Memory B cell (primary cell): Measurements from ENCODE around the gene UFSP2.

Experiments
- ATAC-seq: fragments of 150-1000 bp; cut with Tn5 transposase; 2 replicates; pipeline ENCODE4 v1.10.0; 2021; ENCODE audit warnings: low read depth, mild to moderate bottlenecking, moderate library complexity
- DNase-seq, 2 donors: peaks; one replicate each; pipeline ENCODE4 v3.0.0; 2022; ENCODE audit warnings: low spot score in 2 of 2
- H3K27ac Mint-ChIP-seq: one replicate; pipeline ENCODE4 v1.8.0; 2022; ENCODE audit warnings: mild to moderate bottlenecking, moderate library complexity, mixed read lengths
- H3K27me3 Mint-ChIP-seq: one replicate; pipeline ENCODE4 v1.8.0; 2022; ENCODE audit warnings: mixed read lengths
- H3K36me3 Mint-ChIP-seq: one replicate; pipeline ENCODE4 v1.8.0; 2022; ENCODE audit warnings: mild to moderate bottlenecking, mixed read lengths
- H3K4me1 Mint-ChIP-seq: one replicate; pipeline ENCODE4 v1.8.0; 2022; ENCODE audit warnings: mixed read lengths
- H3K4me3 Mint-ChIP-seq: one replicate; pipeline ENCODE4 v1.8.0; 2022; ENCODE audit warnings: mild to moderate bottlenecking, moderate library complexity, mixed read lengths
- H3K9me3 Mint-ChIP-seq: one replicate; pipeline ENCODE4 v1.8.0; 2022; ENCODE audit warnings: mixed read lengths

Gene UFSP2

DNA sequence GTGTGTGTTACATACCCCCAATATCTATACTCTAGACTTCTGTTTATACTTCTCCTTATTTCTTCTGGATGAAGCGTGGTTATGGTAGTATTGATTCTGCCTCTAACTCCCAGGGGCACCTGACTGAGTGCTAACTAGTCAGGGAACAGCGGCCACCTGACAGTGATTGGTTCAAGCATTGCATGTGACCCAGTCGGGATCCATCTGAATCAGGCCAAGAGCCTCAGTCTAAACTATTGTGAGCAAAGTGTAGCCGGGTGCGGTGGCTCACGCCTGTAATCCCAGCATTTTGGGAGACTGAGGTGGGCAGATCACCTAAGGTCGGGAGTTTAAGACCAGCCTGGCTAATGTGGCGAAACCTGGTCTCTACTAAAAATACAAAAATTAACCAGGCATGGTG is 35.8 kb upstream of the UFSP2 start:
- Mint-ChIP-seq H3K27me3 (peaks cover 5% of the 10 kb centered on the region), H3K4me3 (no peak overlapping the region), H3K4me1 (no peaks in the 10 kb centered on the region), H3K9me3 (no peaks in the 10 kb centered on the region), H3K36me3 (no peaks in the 10 kb centered on the region), H3K27ac (no peak overlapping the region)
- DNase-seq (no peak), ATAC-seq (no peak)

DNA sequence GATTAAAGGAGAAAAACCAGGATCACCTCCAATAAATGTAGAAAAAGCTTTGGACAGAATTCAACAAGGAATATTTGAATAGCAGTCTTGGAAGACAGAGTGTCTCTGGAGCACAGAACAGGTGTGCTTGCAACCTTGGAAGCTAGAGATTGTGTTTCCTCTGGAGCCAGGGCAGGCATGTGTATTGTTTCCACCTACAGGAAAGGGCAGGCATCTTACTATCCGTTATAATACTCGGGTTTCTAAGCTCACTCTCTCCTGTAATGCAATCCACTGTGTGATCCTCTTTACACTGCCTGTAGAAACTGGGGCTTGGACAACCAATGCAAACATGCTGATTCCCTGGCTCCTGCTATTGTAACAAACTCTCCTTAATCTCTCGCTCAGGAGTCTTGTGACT is 31.4 kb upstream of the UFSP2 start:
- Mint-ChIP-seq H3K9me3 (no peaks in the 10 kb centered on the region), H3K27ac (no peak overlapping the region), H3K36me3 (no peaks in the 10 kb centered on the region), H3K4me1 (no peaks in the 10 kb centered on the region), H3K4me3 (no peak overlapping the region), H3K27me3 (peaks cover 6% of the 10 kb centered on the region)
- DNase-seq (no peak), ATAC-seq (no peak)

DNA sequence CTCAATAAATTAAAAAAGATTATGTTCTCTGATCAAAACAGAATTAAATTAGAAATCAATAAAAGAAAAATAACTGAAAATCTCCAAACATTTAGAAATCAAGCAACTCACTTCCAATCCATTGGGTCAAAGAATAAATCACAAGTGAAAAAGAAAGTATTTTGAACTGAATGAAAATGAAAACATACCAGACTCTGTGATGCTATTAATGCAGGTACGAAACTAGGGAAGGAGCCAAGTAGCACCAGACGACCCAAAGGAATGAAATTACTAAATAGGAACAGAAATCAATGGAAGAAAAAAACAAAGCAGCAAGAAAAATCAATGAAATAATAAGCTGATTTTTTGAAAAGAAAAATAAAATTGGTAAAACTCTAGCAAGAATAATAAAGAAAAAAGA is 30.4 kb upstream of the UFSP2 start:
- no peak overlapping the region for H3K4me3 Mint-ChIP-seq
- no peaks in the 10 kb centered on the region for H3K9me3 Mint-ChIP-seq
- peaks cover 3% of the 10 kb centered on the region for H3K27me3 Mint-ChIP-seq
- ATAC-seq (no peak), DNase-seq (no peak)
- no peaks in the 10 kb centered on the region for H3K36me3 Mint-ChIP-seq
- no peak overlapping the region for H3K27ac Mint-ChIP-seq
- H3K4me1 Mint-ChIP-seq, result no peaks in the 10 kb centered on the region

DNA sequence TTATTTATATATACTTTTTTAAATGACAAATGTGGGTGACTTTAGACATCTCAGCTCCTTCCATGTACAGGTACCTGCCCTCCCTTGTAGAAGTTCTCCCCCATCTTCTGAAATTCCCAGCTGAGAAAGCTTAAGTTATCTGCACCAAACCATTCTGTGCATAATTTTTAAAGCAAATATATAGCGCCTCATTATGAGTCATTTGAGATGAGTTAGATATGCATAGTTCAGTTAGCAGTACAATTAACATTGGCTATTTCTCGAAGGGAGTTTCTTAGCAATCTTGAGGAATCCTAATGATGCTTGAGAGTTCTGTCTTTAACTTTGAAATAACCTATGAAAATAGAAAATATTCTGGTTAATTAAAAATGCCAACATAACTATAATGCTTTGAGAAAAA is 19.4 kb upstream of the UFSP2 start:
- no peaks in the 10 kb centered on the region for H3K36me3 Mint-ChIP-seq
- H3K4me3 Mint-ChIP-seq, result no peak overlapping the region
- ATAC-seq (no peak), DNase-seq (no peak)
- H3K9me3 Mint-ChIP-seq, result no peaks in the 10 kb centered on the region
- H3K4me1 Mint-ChIP-seq, result no peaks in the 10 kb centered on the region
- no peak overlapping the region for H3K27ac Mint-ChIP-seq
- peaks cover 6% of the 10 kb centered on the region for H3K27me3 Mint-ChIP-seq

DNA sequence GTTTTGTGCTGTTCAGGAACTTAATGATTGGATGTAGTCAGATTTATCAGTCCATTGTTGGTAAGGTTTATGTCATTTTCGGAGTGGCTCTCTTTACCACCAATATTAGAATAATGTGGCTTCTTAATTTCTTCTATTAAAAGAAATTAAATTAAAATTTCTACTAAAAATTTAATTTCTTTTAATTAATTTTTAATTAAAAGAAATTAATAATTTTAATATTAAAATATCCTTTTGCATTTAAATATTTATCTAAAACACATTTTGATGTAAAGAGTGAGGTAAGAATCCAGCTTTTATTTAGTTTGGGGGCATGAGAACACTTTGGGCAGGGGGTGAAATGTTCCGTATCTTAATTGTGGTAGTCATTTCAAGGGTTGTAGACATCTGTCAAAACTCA is 15.7 kb upstream of the UFSP2 start:
- Mint-ChIP-seq H3K4me1 (no peaks in the 10 kb centered on the region), H3K4me3 (no peak overlapping the region), H3K27ac (no peak overlapping the region), H3K9me3 (no peaks in the 10 kb centered on the region), H3K27me3 (peaks cover 4% of the 10 kb centered on the region), H3K36me3 (no peaks in the 10 kb centered on the region)
- DNase-seq (no peak), ATAC-seq (no peak)

DNA sequence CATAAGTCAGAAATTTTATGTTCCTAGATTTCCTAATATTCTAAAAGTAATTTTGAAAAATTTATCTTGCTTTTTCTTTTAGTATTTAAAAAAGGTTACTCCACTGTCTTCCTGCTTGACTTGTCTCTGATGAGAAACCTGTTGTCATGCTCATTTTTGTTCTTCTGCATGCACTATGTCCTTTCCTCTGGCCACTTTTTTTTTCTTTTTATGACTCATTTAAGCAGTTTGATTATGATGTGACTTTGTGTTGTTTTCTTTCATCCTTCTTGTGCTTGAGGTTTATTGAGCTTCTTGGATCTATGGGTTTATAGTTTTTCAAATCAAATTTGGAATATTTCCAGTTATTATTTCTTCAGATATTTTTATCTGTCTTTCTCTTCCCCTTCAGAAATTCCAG is 12.0 kb upstream of the UFSP2 start:
- Mint-ChIP-seq H3K27me3 (peaks cover under 1% of the 10 kb centered on the region), H3K9me3 (no peaks in the 10 kb centered on the region), H3K27ac (no peak overlapping the region), H3K4me1 (no peaks in the 10 kb centered on the region), H3K36me3 (no peaks in the 10 kb centered on the region), H3K4me3 (no peak overlapping the region)
- ATAC-seq (no peak), DNase-seq (no peak)

DNA sequence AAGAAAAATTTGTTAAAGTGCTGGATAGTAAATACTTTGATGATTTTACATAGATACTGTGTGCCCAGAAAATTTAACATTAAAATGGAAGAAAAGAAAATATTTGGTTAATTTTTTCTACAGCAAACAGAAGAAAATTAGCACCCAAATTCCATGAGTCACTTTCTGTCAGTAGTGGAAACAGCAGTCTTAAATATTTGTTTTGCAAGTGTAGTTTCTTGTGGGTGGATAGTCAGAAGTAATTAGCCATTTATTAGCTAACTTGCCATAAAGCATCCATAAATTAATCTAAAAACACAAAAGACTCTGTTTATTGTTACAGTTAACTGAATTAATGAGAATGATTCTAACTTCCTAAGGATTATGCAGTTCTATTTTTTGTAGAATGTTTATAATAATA is 9.7 kb upstream of the UFSP2 start:
- Mint-ChIP-seq H3K9me3 (no peaks in the 10 kb centered on the region), H3K36me3 (no peaks in the 10 kb centered on the region), H3K27ac (no peak overlapping the region), H3K4me1 (no peaks in the 10 kb centered on the region), H3K27me3 (peaks cover 1% of the 10 kb centered on the region), H3K4me3 (no peak overlapping the region)
- ATAC-seq, result no peak
- DNase-seq, result no peak

DNA sequence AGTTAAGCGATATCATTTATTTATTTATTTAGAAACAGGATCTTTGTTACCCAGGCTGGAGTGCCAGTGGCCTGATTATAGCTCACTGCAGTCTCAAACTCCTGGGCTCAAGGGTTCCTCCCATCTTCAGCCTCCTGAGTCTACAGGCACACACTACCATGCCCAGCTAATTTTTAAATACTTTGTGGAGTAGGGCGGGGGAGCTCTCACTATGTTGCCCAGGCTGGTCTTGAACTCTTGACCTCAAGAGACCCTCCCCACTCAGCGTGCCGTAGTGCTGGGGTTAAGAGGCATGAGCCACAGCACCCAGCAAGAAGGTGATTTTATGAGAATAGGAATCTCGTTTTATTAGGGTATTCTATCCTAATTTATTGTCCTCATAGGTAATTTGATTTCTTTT is 3.9 kb upstream of the UFSP2 start:
- no peak overlapping the region for H3K4me3 Mint-ChIP-seq
- peaks cover 9% of the 10 kb centered on the region for H3K4me1 Mint-ChIP-seq
- H3K9me3 Mint-ChIP-seq, result no peaks in the 10 kb centered on the region
- peaks cover 4% of the 10 kb centered on the region for H3K27me3 Mint-ChIP-seq
- H3K27ac Mint-ChIP-seq, result no peak overlapping the region
- ATAC-seq (no peak), DNase-seq (no peak)
- H3K36me3 Mint-ChIP-seq, result no peaks in the 10 kb centered on the region

DNA sequence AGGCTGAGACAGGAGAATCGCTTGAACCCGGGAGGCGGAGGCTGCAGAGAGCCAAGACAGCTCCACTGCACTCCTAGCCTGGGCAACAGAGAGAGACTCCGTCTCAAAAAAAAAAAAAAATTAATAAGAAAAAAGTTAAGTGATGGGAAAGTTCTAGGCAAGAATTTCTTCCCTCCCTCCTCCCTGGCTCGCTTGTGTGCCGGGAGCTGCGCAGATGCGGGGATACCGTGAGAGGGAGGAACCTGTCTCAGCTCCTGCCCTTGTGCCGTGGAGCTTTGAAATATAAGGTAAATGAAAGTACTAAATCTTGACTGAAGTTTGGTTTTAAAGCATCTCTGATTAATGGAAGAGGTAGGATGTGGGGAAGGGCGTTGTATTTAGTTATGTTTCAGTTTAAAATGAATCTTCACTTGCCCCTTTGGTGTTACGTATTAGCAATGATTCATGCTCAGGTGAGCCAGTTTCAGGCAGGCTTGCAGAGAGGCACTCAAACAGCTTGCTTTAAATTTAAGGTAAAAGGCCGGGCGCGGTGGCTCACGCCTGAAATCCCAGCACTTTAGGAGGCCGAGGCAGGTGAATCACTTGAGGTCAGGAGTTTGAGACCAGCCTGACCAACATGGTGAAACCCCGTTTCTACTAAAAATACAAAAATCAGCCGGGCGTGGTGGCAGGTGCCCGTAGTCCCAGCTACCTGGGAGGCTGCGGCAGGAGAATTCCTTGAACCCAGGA is 1.4 kb upstream of the UFSP2 start:
- Mint-ChIP-seq H3K36me3 (peaks cover under 1% of the 10 kb centered on the region), H3K27ac (peak overlapping the region; percentile 96), H3K4me1 (peaks cover 14% of the 10 kb centered on the region), H3K4me3 (no peak overlapping the region), H3K27me3 (peaks cover 4% of the 10 kb centered on the region), H3K9me3 (no peaks in the 10 kb centered on the region)
- DNase-seq, result no peak
- ATAC-seq, result no peak

DNA sequence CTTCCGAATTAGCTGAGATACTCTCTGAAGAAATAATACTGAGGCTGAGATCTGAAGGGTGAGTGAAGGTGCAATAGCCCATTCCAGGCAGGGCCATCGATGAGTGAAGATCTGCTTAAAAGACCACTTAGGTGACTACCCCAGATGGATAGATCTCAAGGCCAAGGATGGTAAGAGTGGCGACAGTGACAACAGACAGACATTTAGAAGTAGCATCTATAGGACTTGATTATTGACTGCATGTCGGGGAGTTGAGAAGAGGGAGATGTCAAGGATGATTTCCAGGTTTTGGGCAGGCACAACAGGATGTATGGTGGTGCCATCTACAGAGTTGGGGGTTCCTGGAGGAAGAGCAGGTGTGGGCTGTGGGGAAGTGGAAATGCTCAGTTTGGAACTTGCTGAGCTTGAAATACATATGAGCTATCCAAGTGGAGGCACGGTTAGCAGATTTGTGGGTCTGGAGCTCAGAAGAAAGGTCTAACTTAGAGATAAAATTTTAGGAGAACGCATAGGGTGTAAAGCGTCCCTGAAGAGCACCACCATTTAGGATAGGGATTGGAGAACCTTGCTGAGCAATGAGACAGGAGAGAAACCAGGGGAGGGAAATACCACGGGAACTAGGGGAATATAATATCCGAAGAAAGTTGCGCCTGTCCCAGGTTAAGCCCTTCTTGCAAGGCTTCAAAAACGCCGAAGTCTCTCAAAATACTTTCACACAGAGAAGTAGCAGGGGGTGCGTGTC is 688 bp downstream of the UFSP2 start:
- Mint-ChIP-seq H3K4me3 (peak overlapping the region; percentile 86), H3K36me3 (peaks cover 8% of the 10 kb centered on the region), H3K27me3 (peaks cover 3% of the 10 kb centered on the region), H3K9me3 (no peaks in the 10 kb centered on the region), H3K27ac (peak overlapping the region; percentile 96), H3K4me1 (peaks cover 20% of the 10 kb centered on the region)
- ATAC-seq, result no peak
- DNase-seq, result peak in 1 of 2 donors; percentile 20

DNA sequence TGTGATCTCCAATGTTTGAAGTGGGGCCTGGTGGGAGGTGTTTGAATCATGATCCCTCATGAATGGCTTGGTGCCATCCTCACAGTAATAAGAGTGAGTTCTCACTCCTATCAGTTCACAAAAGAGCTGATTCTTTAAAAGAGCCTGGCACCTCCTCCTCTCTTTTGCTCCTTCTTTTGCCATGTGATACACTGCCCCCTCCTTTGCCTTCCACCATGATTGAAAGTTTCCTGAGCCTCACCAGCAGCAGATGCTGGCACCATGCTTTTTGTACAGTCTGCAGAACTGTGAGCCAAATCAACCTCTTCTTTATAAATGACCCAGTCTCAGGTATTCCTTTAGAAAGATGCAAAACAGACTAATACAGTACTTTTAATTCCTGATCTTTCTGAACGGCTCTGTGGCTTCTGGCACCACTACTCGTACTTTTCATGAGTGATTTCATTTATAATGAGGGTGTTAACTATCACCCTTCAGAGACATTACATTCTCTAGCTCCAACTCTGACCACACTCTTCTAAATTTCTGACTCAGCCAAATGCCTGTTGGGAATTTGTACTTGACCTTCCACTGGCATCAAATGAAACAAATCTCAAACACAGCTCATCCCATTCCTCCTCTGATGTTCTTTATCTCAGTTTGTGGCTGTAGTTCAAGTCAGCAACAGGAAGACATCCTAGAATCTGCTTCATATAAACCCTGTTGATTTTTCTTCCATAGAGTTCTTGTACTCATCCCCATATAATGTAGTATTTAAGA is 4.2 kb downstream of the UFSP2 start:
- ATAC-seq, result no peak
- Mint-ChIP-seq H3K27me3 (no peaks in the 10 kb centered on the region), H3K4me1 (peaks cover 20% of the 10 kb centered on the region), H3K27ac (no peak overlapping the region), H3K36me3 (peaks cover 19% of the 10 kb centered on the region), H3K4me3 (no peak overlapping the region), H3K9me3 (no peaks in the 10 kb centered on the region)
- no peak for DNase-seq

DNA sequence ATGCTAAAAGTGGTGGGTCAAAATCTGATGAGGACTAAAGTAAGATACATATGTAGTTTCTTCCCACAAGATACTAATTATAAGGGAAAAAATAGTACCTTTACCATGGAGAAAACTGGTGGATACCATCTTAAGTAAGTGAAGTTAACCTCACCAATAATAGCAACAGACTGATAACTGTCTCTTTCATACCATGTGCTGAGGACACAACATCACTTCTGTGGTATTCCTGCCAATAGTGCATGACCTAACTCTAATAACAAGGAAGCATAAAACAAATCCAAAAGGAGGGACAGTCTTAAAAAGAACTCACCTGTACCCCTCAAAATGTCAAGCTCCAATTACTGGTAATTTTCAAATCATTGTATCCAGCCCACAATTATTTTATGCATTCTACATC is 8.8 kb downstream of the UFSP2 start:
- no peak for DNase-seq
- no peaks in the 10 kb centered on the region for H3K27me3 Mint-ChIP-seq
- H3K27ac Mint-ChIP-seq, result peak overlapping the region; percentile 0
- ATAC-seq, result no peak
- peaks cover 23% of the 10 kb centered on the region for H3K36me3 Mint-ChIP-seq
- no peaks in the 10 kb centered on the region for H3K9me3 Mint-ChIP-seq
- no peak overlapping the region for H3K4me3 Mint-ChIP-seq
- H3K4me1 Mint-ChIP-seq, result peaks cover 5% of the 10 kb centered on the region

DNA sequence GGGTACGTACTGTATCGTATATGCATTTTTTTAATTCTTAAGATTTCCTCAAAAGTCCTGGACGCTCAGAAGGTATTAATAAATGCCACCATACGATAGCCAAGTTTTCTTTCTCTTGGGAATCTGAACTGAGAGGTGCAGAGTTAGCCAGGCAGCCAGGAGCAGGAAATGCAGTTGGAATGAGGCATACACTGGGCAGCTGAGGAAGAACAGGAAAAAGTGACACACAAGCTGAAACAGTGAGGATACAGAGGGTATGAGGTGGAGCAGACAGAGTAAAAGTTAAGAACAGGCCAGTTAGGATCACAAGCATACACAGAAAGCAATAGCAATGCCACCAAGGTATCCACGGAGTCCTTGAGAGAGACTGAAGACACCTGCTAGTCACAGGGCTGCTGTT is 13.4 kb downstream of the UFSP2 start:
- Mint-ChIP-seq H3K4me3 (no peak overlapping the region), H3K27ac (no peak overlapping the region)

DNA sequence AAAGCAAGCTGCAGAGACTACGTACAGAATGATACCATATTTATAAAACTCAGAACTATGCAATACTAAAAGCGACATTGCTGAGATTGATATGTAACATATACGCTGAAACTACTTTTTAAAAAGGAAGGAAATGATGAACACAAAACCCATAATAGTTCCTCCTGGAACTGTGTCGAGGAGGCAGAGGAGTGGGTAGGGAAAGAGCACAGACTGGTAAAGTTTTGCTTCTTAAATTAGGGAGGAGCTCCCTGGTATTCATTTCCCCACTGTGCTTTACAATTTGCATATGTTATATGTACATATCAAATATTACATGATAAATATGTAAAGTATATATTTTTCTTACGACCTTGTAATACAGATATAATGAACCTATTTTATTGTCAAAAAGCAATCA is 13.9 kb downstream of the UFSP2 start:
- H3K27ac Mint-ChIP-seq, result no peak overlapping the region
- H3K9me3 Mint-ChIP-seq, result peaks cover 2% of the 10 kb centered on the region
- ATAC-seq, result no peak
- H3K4me1 Mint-ChIP-seq, result no peaks in the 10 kb centered on the region
- no peak for DNase-seq
- peaks cover 17% of the 10 kb centered on the region for H3K36me3 Mint-ChIP-seq
- H3K4me3 Mint-ChIP-seq, result no peak overlapping the region
- no peaks in the 10 kb centered on the region for H3K27me3 Mint-ChIP-seq

More for the DNA sequence above, 13.4 kb downstream of the UFSP2 start:
- ATAC-seq (no peak), DNase-seq (no peak)
- Mint-ChIP-seq H3K36me3 (peaks cover 18% of the 10 kb centered on the region), H3K9me3 (peaks cover 2% of the 10 kb centered on the region), H3K4me1 (no peaks in the 10 kb centered on the region), H3K27me3 (no peaks in the 10 kb centered on the region)
